Peyer's patch (tissue), 4 donors: ENCODE data around the gene HCFC1. TPM values are rescaled to one million over a fixed set of nuclear protein-coding genes. Genes with fewer than 3 reads are reported as not detected.

Experiments
- DNase-seq, 3 donors: peaks; one replicate each; pipeline ENCODE4 v3.0.0-alpha.2; 2017 to 2019
- H3K27ac ChIP-seq, 4 donors: fragments of 200-600 bp; sonication (generic); one replicate each; pipeline ENCODE4 v1.5.1; 2016 to 2019
- H3K27me3 ChIP-seq, 2 donors: fragments of 200-600 bp; sonication (generic); one replicate each; pipeline ENCODE4 v1.5.1; 2019
- H3K36me3 ChIP-seq, 3 donors: fragments of 200-600 bp; sonication (generic); one replicate each; pipeline ENCODE4 v1.5.1; 2016 to 2019
- H3K4me1 ChIP-seq, 4 donors: fragments of 200-600 bp; sonication (generic); one replicate each; pipeline ENCODE4 v1.5.1; 2016 to 2019
- H3K4me3 ChIP-seq, 4 donors: fragments of 200-600 bp; sonication (generic); 1 replicate in 3 of 4; 2 replicates in 1 of 4; pipeline ENCODE4 v1.5.1; 2016 to 2019; ENCODE audit warnings: mild to moderate bottlenecking in 1 of 4
- H3K9me3 ChIP-seq, 4 donors: fragments of 200-600 bp; sonication (generic); one replicate each; pipeline ENCODE4 v1.5.1; 2016 to 2019; ENCODE audit warnings: mild to moderate bottlenecking in 1 of 4
- POLR2A ChIP-seq, 2 donors: fragments of 450-650 bp; IDR thresholded peaks; one replicate each; pipeline ENCODE4 v1.5.1; 2017; ENCODE audit warnings: antibody characterized with exemption in 2 of 2, mild to moderate bottlenecking in 2 of 2, moderate library complexity in 2 of 2
- total RNA-seq, 4 donors: library from RNA; depleted of rRNA; stranded (reverse); fragments of >200 nt; gene quantifications; one replicate each; pipeline ENCODE4 v1.1.0, GENCODE V29; 2016
- TF ChIP-seq, protein P1 (sequence below), 6 experiments: fragments of 450-650 bp in 4 of 6; fragments of 200-600 bp in 2 of 6; sonication (generic) in 1 of 6; IDR thresholded peaks; one replicate each; pipeline ENCODE4 v1.5.1; 2017 to 2019; ENCODE audit warnings: antibody characterized with exemption in 6 of 6, mild to moderate bottlenecking in 3 of 6, moderate library complexity in 1 of 6

Gene HCFC1
- total RNA-seq, 4 donors from 2014 or later: 44.1 to 70.6 (median 55.6) TPM

- Histone ChIP-seq H3K4me3 (no peak overlapping the region), H3K27ac (no peak overlapping the region), H3K9me3 (no peaks in the 10 kb centered on the region), H3K4me1 (peaks cover 0 to 15% (median 0%) of the 10 kb centered on the region in 4 donors), H3K36me3 (no peaks in the 10 kb centered on the region), H3K27me3 (no peaks in the 10 kb centered on the region)
- DNase-seq: no peak
- TF ChIP-seq, protein P1, sequence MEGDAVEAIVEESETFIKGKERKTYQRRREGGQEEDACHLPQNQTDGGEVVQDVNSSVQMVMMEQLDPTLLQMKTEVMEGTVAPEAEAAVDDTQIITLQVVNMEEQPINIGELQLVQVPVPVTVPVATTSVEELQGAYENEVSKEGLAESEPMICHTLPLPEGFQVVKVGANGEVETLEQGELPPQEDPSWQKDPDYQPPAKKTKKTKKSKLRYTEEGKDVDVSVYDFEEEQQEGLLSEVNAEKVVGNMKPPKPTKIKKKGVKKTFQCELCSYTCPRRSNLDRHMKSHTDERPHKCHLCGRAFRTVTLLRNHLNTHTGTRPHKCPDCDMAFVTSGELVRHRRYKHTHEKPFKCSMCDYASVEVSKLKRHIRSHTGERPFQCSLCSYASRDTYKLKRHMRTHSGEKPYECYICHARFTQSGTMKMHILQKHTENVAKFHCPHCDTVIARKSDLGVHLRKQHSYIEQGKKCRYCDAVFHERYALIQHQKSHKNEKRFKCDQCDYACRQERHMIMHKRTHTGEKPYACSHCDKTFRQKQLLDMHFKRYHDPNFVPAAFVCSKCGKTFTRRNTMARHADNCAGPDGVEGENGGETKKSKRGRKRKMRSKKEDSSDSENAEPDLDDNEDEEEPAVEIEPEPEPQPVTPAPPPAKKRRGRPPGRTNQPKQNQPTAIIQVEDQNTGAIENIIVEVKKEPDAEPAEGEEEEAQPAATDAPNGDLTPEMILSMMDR (IDR thresholded peaks at IDR 0.05): no peak
- TF ChIP-seq POLR2A (IDR thresholded peaks at IDR 0.05): no peak
Measured at GRCh38 chrX:153919281-153919680, 52.3 kb downstream of the HCFC1 start.

- DNase-seq: no peak
Measured at GRCh38 chrX:153917869-153918268, 53.7 kb downstream of the HCFC1 start.

DNA sequence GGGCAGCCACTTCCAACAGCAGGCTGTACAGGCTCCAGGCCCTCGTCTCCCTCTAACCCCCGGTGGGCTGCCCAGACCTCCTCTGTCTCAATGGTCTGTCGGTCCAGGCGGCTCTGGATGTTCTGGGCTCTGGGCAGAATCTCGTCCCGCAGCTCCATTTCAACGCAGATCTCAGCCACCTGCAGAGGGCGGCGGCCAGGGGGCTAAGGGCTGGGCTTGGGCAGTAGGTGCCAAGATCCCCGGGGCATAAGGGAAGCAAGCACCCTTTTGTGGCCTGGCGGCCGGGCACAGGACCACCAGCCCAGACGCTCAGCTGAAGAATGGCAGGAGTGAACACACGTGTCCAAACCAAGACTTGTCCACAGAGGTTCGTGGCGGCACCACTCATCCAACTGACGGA, 57.9 kb downstream of the HCFC1 start:
- Histone ChIP-seq H3K36me3 (no peaks in the 10 kb centered on the region), H3K9me3 (no peaks in the 10 kb centered on the region), H3K4me3 (no peak overlapping the region), H3K27me3 (no peaks in the 10 kb centered on the region), H3K4me1 (no peaks in the 10 kb centered on the region), H3K27ac (no peak overlapping the region)
- no peak for DNase-seq
- TF ChIP-seq, protein P1 (IDR thresholded peaks at IDR 0.05): no peak
- no peak for TF ChIP-seq POLR2A (IDR thresholded peaks at IDR 0.05)

More at GRCh38 chrX:153917869-153918268, 53.7 kb downstream of the HCFC1 start:
- H3K9me3 ChIP-seq: no peaks in the 10 kb centered on the region
- H3K27me3 ChIP-seq: no peaks in the 10 kb centered on the region
- no peak overlapping the region for H3K27ac ChIP-seq
- H3K4me3 ChIP-seq: no peak overlapping the region
- H3K36me3 ChIP-seq: no peaks in the 10 kb centered on the region
- TF ChIP-seq, protein P1 (IDR thresholded peaks at IDR 0.05): no peak
- TF ChIP-seq POLR2A (IDR thresholded peaks at IDR 0.05): no peak
- peaks cover 0 to 10% (median 0%) of the 10 kb centered on the region in 4 donors for H3K4me1 ChIP-seq

DNA sequence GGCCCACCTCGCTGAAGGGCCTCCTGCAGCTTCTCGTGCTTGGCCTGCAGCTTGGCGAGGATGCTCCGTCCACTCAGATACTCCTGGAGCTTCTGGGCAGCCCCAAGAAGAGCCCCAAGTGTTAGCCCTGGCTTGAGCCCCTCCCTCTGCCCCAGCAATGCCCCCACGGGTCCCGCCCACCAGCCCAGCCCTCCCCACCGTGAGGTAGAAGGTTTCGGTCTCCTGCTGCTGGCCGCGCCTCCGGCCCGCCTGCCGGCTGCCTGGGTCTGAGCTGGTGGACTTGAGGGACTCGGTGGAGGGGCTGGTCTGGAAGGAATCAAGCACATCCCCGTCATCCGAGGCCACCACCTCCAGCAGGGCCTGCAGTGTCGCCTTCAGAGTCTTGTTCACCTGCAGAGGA, 58.4 kb downstream of the HCFC1 start:
- Histone ChIP-seq H3K36me3 (no peaks in the 10 kb centered on the region), H3K4me1 (no peaks in the 10 kb centered on the region)
- no peak for DNase-seq

DNA sequence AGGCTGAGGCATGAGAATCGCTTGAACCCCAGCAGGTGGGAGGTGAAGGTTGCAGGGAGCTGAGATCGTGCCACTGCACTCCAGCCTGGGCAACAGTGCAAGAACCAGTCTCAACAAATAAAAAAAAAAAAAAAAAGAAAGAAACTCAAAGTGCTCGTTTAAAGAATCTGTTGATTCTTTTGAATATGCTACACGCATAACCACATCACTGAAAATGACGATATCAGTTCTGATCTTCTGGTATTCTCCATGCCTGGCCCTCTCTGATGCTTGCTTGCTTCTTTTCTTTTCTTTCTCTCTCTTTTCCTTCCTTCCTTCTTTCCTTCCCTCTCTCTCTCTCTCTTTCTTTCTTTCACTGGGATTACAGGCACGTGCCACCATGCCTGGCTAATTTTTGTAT, 59.8 kb downstream of the HCFC1 start:
- Histone ChIP-seq H3K9me3 (no peaks in the 10 kb centered on the region), H3K27ac (no peak overlapping the region), H3K36me3 (no peaks in the 10 kb centered on the region), H3K27me3 (no peaks in the 10 kb centered on the region), H3K4me1 (no peaks in the 10 kb centered on the region), H3K4me3 (no peak overlapping the region)
- no peak for TF ChIP-seq POLR2A (IDR thresholded peaks at IDR 0.05)
- TF ChIP-seq, protein P1 (IDR thresholded peaks at IDR 0.05): no peak
- DNase-seq: no peak

More for the DNA sequence above, 58.4 kb downstream of the HCFC1 start:
- Histone ChIP-seq H3K4me3 (no peak overlapping the region), H3K9me3 (no peaks in the 10 kb centered on the region), H3K27ac (no peak overlapping the region), H3K27me3 (no peaks in the 10 kb centered on the region)
- TF ChIP-seq POLR2A (IDR thresholded peaks at IDR 0.05): no peak
- TF ChIP-seq, protein P1 (IDR thresholded peaks at IDR 0.05): no peak

- Histone ChIP-seq H3K27me3 (no peaks in the 10 kb centered on the region), H3K27ac (no peak overlapping the region), H3K4me3 (no peak overlapping the region), H3K9me3 (no peaks in the 10 kb centered on the region), H3K4me1 (no peaks in the 10 kb centered on the region), H3K36me3 (no peaks in the 10 kb centered on the region)
- no peak for TF ChIP-seq POLR2A (IDR thresholded peaks at IDR 0.05)
- TF ChIP-seq, protein P1 (IDR thresholded peaks at IDR 0.05): no peak
- no peak for DNase-seq
Measured at GRCh38 chrX:153910446-153910845, 61.2 kb downstream of the HCFC1 start.
